A549 (cell line): Measurements from ENCODE around the gene CC2D1A.

Experiments
- BHLHE40 ChIP-seq: IDR thresholded peaks from 2 replicates; pipeline ENCODE4 v1.6.1; 2012; ENCODE audit warnings: low read depth, low read length, inconsistent platforms
- HDAC2 ChIP-seq: fragments of 200-600 bp; sonication (generic); IDR thresholded peaks from 2 replicates; pipeline ENCODE4 v1.6.1; 2016
- JUN ChIP-seq, 2 experiments: fragments of >200 bp; sonication (Bioruptor Twin); formaldehyde crosslinking; IDR thresholded peaks; 2 replicates in 1 of 2; 3 replicates in 1 of 2; pipeline ENCODE4 v1.6.1; 2016 to 2017
- MYC ChIP-seq: IDR thresholded peaks from 2 replicates; pipeline ENCODE4 v1.6.1; 2012; ENCODE audit warnings: mild to moderate bottlenecking, inconsistent platforms, low read length, improper control_type of control experiment, borderline replicate concordance
- NFE2L2 ChIP-seq: fragments of 150-350 bp; conservative IDR thresholded peaks from 2 replicates; pipeline ENCODE4 v1.6.1; 2014; ENCODE audit warnings: low read length
- POLR2A ChIP-seq: IDR thresholded peaks from 2 replicates; pipeline ENCODE4 v1.6.1; 2012; ENCODE audit warnings: mild to moderate bottlenecking, low read length
- POLR2AphosphoS2 ChIP-seq: conservative IDR thresholded peaks from 2 replicates; pipeline ENCODE4 v1.6.1; 2012; ENCODE audit warnings: low read length, improper control_type of control experiment, inconsistent platforms
- RNF2 ChIP-seq: fragments of 200-600 bp; sonication (generic); IDR thresholded peaks from 2 replicates; pipeline ENCODE4 v1.6.1; 2016; ENCODE audit warnings: low read depth, mild to moderate bottlenecking, antibody characterized with exemption, moderate library complexity, borderline replicate concordance
- TF ChIP-seq, protein P1 (sequence below): fragments of >200 bp; sonication (Bioruptor Twin); formaldehyde crosslinking; IDR thresholded peaks from 3 replicates; pipeline ENCODE4 v1.5.1; 2016

- TF ChIP-seq MYC (no peak), POLR2A (no peak), HDAC2 (no peak), NFE2L2 (no peak), POLR2AphosphoS2 (no peak), RNF2 (no peak), JUN (IDR thresholded peaks at IDR 0.05) (no peak), BHLHE40 (no peak)
- TF ChIP-seq, protein P1, sequence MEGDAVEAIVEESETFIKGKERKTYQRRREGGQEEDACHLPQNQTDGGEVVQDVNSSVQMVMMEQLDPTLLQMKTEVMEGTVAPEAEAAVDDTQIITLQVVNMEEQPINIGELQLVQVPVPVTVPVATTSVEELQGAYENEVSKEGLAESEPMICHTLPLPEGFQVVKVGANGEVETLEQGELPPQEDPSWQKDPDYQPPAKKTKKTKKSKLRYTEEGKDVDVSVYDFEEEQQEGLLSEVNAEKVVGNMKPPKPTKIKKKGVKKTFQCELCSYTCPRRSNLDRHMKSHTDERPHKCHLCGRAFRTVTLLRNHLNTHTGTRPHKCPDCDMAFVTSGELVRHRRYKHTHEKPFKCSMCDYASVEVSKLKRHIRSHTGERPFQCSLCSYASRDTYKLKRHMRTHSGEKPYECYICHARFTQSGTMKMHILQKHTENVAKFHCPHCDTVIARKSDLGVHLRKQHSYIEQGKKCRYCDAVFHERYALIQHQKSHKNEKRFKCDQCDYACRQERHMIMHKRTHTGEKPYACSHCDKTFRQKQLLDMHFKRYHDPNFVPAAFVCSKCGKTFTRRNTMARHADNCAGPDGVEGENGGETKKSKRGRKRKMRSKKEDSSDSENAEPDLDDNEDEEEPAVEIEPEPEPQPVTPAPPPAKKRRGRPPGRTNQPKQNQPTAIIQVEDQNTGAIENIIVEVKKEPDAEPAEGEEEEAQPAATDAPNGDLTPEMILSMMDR: no peak
Observed at GRCh38 chr19:13920524-13920923, 14.5 kb downstream of the CC2D1A start.
